Right forelimb (tissue), 1 donor: ENCODE data around the gene PLD4.
"Not testable (repeated sequence)": the region's sequence is repeated elsewhere in the genome, so short reads cannot be mapped to it uniquely, and the experiment has no call there.

Source experiments
- DNase-seq: peaks from one replicate; pipeline ENCODE4 v3.0.0-alpha.2; 2018

The PLD4 gene

DNA sequence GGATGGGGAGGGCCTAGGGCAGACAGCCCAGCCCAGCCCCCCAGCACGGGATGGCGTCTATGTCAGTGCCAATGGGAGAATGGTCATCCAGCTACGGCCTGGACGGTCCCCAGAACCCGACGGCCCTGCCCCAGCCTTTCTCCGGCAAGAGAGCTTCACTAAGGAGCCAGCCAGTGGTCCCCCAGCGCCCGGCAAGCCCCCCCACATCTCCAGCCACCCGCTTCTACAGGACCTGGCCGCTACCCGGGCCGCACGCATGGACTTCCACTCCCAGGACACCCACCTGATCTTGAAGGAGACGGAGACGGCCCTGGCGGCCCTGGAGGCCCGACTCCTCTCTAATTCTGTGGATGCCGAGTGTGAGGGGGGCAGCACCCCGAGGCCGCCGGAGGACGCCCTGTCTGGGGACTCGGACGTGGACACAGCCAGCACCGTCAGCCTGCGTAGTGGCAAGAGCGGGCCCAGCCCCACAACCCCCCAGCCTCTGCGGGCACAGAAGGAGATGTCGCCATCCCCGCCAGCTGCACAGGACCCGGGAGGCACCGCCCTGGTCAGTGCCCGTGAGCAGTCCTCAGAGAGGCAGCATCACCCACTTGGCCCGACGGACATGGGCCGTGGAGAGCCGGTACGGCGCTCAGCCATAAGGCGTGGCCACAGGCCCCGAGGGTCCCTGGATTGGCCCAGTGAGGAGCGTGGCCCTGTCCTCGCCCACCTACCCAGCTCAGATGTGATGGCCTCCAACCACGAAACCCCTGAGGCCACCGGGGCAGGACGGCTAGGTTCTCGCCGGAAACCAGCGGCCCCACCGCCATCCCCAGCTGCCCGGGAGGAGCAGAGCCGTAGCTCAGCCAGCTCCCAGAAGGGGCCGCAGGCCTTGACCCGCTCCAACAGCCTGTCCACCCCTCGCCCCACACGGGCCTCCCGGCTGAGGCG is 37.7 kb upstream of the PLD4 start:
- peak; percentile 33 for DNase-seq

DNA sequence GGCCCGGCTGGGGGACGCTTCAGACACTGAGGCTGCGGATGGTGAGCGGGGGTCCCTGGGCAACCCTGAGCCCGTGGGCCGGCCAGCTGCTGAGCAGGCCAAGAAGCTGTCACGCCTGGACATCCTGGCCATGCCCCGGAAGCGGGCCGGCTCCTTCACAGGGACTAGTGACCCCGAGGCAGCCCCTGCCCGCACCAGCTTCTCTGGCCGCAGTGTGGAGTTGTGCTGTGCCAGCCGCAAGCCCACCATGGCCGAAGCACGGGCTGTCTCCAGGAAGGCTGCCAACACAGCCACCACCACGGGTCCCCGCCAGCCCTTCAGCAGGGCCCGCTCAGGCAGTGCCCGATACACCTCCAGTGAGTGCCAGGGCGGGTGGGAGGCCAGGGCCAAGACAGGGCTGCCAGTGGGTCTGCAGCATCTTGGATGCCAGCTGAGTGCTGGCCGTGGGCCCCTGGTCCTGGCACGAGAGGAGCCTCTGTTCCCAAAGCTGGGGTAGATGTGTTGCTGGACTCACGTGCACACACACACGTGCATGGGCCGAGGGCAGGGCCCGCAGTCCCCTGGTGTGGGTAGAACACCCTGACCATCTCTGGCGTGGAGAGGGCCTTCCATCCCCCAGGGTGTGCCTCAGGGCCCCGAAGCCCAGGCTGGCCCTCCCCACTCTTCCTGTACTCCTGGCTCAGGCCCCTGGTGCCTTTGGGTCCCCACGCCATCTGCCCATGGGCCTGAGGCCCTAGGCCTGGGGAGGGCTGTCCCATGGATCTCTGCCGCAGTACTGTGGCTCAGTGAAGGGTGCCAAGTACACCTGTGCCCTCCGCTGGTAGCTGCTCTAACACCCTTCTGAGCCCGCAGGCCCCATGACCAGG is 36.8 kb upstream of the PLD4 start:
- peak; percentile 32 for DNase-seq

DNA sequence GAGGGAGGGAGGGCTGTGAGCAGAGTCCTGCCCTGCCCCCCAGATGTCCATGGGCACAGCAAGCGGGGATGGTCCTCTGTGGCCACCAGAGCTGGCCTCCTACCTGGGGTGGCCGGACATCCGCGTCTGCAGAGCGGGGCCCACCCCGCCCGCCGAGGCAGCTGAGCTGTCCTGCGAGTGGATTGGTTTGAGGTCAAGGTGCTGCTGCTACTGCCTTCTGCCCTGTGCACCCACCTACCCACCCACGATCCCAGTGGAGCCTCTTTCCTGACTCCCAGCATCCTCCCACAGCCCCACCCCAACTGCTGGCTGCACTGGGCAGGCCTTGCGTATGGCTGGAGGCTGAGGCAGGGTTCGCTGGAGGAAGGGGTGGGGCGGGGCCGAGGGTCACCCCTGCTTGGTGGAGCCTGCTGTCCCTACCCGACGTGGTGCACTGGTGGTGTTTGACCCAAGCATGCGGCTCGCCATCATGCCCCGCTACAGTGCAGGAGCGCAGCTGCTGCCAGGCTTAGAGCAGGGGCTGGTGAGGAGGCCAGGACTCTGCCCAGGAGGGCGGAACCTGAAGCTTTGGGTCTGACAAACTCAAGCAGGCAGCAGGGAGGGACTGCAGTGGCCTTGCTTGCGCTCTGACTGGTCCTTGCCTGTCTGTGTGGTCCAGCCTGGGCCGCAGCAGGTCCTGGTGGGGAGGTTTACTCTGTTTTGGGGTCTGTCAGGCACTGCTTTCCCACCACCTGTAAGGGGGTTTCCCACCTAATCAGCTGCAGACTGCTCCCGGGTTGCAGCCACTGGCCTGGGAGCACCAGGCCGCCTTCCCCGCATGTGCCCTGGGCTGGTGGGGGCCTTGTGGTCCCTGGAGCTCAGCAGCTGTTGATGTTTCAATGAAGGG is 35.9 kb upstream of the PLD4 start:
- DNase-seq = peak; percentile 43

GRCh38 chr14:104889375-104889757 is 35.3 kb upstream of the PLD4 start:
- no peak for DNase-seq

GRCh38 chr14:104890292-104890691 is 34.4 kb upstream of the PLD4 start:
- DNase-seq = not testable (repeated sequence)

DNA sequence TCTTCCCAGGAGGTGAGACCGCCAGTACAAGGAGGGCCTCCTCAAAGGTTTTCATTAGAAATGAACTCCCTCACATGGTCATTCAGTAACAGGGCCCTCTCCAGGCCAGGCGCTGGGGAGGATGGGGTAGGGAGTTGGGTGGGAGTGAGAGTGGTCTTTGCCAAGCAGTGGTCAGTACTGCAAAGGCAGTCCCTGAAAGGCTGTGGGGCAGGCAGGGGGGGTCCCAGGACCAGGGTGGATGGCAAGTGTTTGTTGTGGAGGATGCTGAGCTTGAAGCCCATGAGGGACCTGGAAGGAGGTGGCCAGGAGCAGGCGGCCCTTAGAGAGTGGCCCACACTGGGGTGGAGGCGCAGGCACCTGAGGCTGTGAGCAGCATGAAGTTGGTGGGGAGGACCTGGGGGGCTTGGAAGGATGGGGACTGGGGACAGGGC is 33.5 kb upstream of the PLD4 start:
- peak; percentile 40 for DNase-seq

- peak; percentile 41 for DNase-seq
Observed at GRCh38 chr14:104891664-104892530, 32.8 kb upstream of the PLD4 start.

- DNase-seq = peak; percentile 42
Observed at GRCh38 chr14:104892531-104893434, 31.9 kb upstream of the PLD4 start.

DNA sequence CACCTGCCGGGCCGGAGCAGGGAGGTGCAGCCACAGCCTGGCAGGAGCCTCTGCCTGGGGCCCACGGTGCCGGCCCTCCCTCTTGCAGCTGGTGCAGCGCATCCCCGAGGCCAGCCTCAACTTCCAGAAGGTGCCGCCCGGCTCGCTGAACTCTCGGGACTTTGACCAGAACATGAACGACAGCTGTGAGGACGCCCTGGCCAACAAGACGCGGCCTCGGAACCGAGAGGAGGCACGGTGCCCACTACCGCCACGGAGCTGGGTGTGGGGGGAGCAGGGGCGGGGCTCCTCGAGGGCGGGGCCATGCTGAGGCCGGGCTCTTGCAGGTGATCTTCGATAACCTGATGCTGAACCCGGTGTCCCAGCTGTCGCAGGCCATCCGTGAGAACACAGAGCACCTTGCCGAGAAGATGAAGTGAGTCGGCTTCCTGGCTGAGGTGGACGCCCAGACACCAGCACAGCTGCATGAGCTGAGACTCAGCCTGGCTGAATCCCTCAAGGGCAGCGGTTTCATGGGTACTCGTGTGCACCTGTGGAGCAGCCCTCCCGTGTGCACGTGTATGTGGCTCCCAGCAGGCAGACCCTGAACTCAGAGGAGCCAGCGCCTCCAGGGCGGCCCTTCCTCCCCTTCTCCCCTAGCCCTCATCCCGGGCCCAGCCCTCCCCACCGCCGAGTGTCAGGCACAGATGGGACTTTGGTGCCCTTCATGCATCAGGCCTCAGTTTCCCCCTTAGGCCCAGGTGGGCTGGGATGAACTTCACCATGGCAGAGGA is 31.1 kb upstream of the PLD4 start:
- peak; percentile 44 for DNase-seq

- DNase-seq = no peak
Observed at GRCh38 chr14:104894331-104895206, 30.1 kb upstream of the PLD4 start.

- no peak for DNase-seq
Observed at GRCh38 chr14:104895207-104895785, 29.4 kb upstream of the PLD4 start.

DNA sequence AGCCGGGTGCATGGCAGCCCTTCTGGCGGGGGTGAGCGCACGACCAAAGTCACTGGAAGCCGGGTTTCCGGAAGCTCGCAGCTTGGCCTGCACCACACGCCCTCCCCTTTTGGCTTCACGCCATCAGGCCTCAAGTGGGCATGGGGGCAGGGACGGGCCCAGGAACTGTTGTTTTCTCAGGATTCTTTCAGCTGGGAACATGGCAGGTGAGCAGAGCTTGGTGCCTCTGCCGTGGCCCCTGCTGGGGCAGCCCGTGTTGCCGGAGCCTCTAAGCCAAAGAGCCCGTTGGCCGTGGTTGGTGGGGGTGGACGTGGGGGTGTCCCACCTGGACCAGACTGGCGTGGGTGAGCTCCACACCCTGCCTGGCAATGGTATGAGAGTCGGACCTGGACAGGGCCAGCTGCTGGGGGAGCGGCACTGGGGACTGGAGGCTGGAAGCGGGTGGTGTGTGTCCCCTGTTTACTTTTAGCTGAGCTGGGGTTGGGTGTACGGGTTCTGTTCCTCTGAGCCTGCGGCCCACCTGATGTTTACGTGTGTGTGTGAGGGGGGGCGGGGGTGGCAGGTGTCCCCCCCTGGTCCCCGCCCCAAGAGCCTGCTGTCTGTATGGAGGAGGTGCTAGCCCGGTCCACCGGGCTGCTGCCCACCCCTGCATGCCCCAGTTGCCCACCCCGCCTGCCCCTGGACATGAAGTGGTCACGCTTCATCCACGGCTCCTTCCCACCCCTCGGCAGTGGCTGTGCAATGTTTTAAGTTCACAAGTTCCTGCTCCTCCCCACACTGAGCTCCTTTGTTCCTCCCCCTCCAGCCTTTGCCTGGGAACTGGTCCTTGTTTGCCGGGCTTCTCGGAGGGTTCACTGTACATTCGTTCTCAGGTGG is 28.7 kb upstream of the PLD4 start:
- DNase-seq = peak; percentile 42

GRCh38 chr14:104897330-104898194 is 27.1 kb upstream of the PLD4 start:
- DNase-seq = no peak

- no peak for DNase-seq
Observed at GRCh38 chr14:104898195-104898558, 26.5 kb upstream of the PLD4 start.

DNA sequence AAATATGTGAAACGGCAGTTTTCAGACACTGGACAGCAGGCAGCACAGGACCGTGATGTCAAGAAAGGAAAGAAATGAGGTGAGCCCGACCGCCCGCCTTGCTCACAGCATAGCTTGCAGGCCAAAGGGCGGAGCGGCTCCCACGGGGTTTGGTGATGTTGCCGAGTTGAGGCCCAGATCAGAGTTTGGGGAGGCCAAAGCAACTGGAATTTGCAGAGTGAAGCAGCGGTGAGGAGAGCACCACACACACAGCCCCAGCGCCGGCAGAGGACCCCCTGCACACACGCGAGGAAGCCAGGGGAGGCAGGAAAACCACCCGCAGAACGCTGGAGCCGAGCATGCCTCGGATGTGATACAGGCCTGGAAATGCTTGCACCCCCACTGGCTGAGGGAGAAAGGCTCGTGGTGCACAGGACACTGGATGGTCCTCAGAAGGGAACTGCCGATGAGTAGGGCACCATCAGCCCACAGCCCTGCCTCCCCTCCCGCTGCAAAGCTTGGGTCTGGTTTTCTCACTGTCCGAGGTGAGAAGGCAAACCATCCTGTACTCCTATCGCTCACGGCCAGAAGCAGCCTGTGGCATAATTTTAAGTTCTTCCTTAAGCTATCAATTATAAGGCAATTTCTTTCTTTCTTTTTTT is 25.7 kb upstream of the PLD4 start:
- DNase-seq = peak; percentile 75

DNA sequence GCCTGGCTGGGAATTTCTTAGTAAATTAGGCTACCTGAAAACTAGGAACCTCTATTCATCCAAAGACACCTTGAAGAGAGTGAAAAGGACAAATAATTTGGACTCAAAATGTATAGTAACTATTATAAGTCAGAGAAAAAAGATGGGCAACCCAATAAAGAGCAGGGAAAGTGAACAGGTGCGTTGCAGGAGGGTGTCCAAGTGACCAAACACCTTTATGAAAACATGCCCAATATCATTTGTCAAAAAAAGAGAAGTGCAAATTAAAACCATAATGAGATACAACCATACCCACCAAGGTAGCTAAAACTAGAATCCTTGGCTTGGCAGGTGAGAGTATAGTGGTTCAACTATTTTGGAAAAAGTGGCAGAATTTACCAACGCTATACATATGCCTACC is 24.9 kb upstream of the PLD4 start:
- no peak for DNase-seq
